Osteoblast (primary cell): ENCODE measurements around the gene DAB2IP. TPM values are rescaled to one million over a fixed set of nuclear protein-coding genes. Genes with fewer than 3 reads are reported as not detected.

Source experiments
- DNase-seq: peaks from one replicate; pipeline ENCODE4 v3.0.0; 2011; ENCODE audit warnings: low spot score, mixed read lengths; ENCODE audit not compliant: insufficient read length; ENCODE audit errors: missing footprints
- H2AFZ ChIP-seq: 2 replicates; pipeline ENCODE4 v1.6.0; 2011; ENCODE audit warnings: mild to moderate bottlenecking, low read length
- H3K27ac ChIP-seq: 2 replicates; pipeline ENCODE4 v1.5.1; 2011; ENCODE audit warnings: mild to moderate bottlenecking, low read depth, low read length, moderate library complexity
- H3K27me3 ChIP-seq: 2 replicates; pipeline ENCODE4 v1.6.0; 2012; ENCODE audit warnings: mild to moderate bottlenecking, control low read depth, inconsistent platforms, low read length, moderate library complexity; ENCODE audit not compliant: insufficient read depth
- H3K36me3 ChIP-seq: 2 replicates; pipeline ENCODE4 v1.5.1; 2011; ENCODE audit warnings: mild to moderate bottlenecking, low read length, control low read depth, moderate library complexity; ENCODE audit not compliant: insufficient read depth
- H3K4me1 ChIP-seq: 2 replicates; pipeline ENCODE4 v1.5.1; 2011; ENCODE audit warnings: mild to moderate bottlenecking, low read length, control low read depth, moderate library complexity; ENCODE audit not compliant: insufficient read depth
- H3K4me2 ChIP-seq: 2 replicates; pipeline ENCODE4 v1.6.0; 2011; ENCODE audit warnings: mild to moderate bottlenecking, low read length; ENCODE audit not compliant: insufficient read depth
- H3K4me3 ChIP-seq: fragments of 200-600 bp; sonication (generic); 3 replicates; pipeline ENCODE4 v1.5.1; 2012; ENCODE audit warnings: mild to moderate bottlenecking, low read length, inconsistent platforms; ENCODE audit not compliant: insufficient read depth
- H3K79me2 ChIP-seq: 2 replicates; pipeline ENCODE4 v1.6.0; 2012; ENCODE audit warnings: mild to moderate bottlenecking, low read length, control low read depth, inconsistent platforms; ENCODE audit not compliant: insufficient read depth
- H3K9me3 ChIP-seq: 2 replicates; pipeline ENCODE4 v1.5.1; 2011; ENCODE audit warnings: low read depth, low read length, control low read depth
- H4K20me1 ChIP-seq: 2 replicates; pipeline ENCODE4 v1.6.0; 2012; ENCODE audit warnings: mild to moderate bottlenecking, low read length, control low read depth; ENCODE audit not compliant: insufficient read depth
- total RNA-seq: library from RNA; depleted of rRNA; stranded (reverse); fragments of >200 nt; gene quantifications from 2 replicates; pipeline ENCODE4 v1.2.3, GENCODE V29; 2012
- TF ChIP-seq, protein P1 (sequence below): IDR thresholded peaks from 2 replicates; pipeline ENCODE4 v1.5.1; 2011; ENCODE audit warnings: mild to moderate bottlenecking, low read depth, low read length, moderate library complexity; ENCODE audit errors: extremely low read depth

DAB2IP gene
- total RNA-seq, 1 donor: 60.8 TPM

DNA sequence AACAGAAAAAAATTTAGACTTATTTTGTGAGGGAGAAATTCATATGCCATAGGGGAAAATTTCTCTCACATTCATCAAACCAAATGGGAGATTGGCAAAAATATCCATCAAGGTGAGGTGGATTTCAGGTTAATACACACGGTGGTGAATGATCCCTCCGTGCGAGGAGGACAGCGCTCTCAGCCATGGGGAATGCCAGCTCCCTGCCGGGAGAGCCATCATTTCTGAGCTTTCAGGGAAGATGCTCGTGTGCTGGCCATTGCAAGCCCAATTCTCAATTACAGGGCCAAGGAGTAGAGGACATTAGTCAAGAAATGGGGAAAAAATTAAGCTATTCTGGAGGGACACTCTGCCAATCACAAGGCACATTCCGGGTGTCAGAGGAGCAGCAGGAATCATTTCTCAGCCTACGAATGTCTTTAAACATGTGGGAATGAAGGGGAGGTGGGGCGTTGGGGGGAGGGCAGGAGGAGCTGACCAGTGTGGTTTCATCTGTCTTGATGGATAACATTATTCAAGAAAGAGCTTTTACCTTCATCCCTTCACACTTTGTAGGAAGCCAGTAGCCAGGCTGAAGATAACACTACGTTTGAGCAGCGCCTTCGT is 165.5 kb downstream of the DAB2IP start:
- H3K9me3 ChIP-seq: no peaks in the 10 kb centered on the region
- H3K27me3 ChIP-seq: no peaks in the 10 kb centered on the region
- H3K27ac ChIP-seq: no peak overlapping the region
- peaks cover 2% of the 10 kb centered on the region for H3K4me1 ChIP-seq
- TF ChIP-seq, protein P1, sequence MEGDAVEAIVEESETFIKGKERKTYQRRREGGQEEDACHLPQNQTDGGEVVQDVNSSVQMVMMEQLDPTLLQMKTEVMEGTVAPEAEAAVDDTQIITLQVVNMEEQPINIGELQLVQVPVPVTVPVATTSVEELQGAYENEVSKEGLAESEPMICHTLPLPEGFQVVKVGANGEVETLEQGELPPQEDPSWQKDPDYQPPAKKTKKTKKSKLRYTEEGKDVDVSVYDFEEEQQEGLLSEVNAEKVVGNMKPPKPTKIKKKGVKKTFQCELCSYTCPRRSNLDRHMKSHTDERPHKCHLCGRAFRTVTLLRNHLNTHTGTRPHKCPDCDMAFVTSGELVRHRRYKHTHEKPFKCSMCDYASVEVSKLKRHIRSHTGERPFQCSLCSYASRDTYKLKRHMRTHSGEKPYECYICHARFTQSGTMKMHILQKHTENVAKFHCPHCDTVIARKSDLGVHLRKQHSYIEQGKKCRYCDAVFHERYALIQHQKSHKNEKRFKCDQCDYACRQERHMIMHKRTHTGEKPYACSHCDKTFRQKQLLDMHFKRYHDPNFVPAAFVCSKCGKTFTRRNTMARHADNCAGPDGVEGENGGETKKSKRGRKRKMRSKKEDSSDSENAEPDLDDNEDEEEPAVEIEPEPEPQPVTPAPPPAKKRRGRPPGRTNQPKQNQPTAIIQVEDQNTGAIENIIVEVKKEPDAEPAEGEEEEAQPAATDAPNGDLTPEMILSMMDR: no peak
- no peak overlapping the region for H3K4me3 ChIP-seq
- no peaks in the 10 kb centered on the region for H3K36me3 ChIP-seq
- H3K79me2 ChIP-seq: no peaks in the 10 kb centered on the region
- no peak overlapping the region for H3K4me2 ChIP-seq
- no peak overlapping the region for H2AFZ ChIP-seq
- peak; percentile 58 for DNase-seq
- no peaks in the 10 kb centered on the region for H4K20me1 ChIP-seq

DNA sequence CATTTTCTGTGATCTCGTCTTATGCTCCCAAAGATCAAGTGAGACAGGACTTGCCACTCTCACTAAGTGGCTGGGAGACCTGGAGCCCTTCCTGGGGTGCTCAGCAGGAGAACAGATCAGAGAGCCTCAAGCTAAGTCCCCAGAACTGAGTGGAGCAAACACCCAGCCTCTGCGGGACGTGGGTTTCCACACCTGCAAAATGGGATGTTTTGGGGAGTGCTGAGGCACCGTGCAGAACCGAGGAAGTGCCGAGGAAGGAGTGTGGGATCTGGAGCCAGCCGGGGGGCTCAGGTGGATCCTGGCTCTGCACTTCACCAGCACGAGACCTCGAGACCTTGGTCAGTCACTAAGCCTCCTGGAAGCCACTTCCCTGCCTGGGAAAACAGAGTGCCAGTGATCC is 166.0 kb downstream of the DAB2IP start:
- Histone ChIP-seq H3K27me3 (no peaks in the 10 kb centered on the region), H3K4me1 (peaks cover 2% of the 10 kb centered on the region), H4K20me1 (no peaks in the 10 kb centered on the region), H3K36me3 (no peaks in the 10 kb centered on the region), H2AFZ (no peak overlapping the region), H3K4me2 (no peak overlapping the region), H3K4me3 (no peak overlapping the region), H3K9me3 (no peaks in the 10 kb centered on the region), H3K27ac (no peak overlapping the region), H3K79me2 (no peaks in the 10 kb centered on the region)
- TF ChIP-seq, protein P1: no peak
- DNase-seq: peak; percentile 69

DNA sequence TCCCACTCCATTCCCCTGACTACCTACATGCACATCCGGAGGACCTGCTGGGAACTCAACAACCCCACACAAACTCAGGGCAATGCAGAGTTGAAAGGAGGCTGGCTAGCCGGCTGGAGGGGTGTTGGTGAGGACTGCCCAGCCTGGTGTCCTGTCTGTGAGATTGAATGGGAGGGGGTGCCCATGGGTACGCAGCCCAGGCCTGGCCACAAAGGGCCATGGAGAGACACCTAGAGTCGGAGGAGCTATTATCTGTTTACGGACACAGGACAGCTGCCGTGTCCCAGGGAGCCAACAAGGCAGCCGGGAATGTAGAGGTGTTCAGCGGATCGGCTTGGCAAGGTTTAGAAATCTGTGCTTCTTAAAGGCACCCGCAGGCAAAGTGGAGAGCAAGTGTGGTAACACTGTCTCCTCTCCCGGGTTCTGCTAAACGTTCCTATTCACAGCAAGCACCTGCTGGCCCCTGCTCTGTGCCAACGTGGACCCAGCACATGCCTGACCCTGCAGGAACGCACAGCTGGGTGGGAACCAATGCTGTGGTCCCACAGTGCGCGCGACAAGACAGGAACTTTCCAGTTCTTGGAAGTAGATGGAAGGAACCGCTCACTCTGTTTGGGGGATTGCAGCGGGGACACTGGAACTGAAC is 166.7 kb downstream of the DAB2IP start:
- H3K79me2 ChIP-seq: no peaks in the 10 kb centered on the region
- H3K4me2 ChIP-seq: no peak overlapping the region
- DNase-seq: peak; percentile 50
- no peaks in the 10 kb centered on the region for H4K20me1 ChIP-seq
- no peaks in the 10 kb centered on the region for H3K36me3 ChIP-seq
- no peak overlapping the region for H3K27ac ChIP-seq
- no peak overlapping the region for H3K4me3 ChIP-seq
- H2AFZ ChIP-seq: no peak overlapping the region
- H3K9me3 ChIP-seq: no peaks in the 10 kb centered on the region
- peaks cover 2% of the 10 kb centered on the region for H3K4me1 ChIP-seq
- no peaks in the 10 kb centered on the region for H3K27me3 ChIP-seq
- TF ChIP-seq, protein P1: no peak

DNA sequence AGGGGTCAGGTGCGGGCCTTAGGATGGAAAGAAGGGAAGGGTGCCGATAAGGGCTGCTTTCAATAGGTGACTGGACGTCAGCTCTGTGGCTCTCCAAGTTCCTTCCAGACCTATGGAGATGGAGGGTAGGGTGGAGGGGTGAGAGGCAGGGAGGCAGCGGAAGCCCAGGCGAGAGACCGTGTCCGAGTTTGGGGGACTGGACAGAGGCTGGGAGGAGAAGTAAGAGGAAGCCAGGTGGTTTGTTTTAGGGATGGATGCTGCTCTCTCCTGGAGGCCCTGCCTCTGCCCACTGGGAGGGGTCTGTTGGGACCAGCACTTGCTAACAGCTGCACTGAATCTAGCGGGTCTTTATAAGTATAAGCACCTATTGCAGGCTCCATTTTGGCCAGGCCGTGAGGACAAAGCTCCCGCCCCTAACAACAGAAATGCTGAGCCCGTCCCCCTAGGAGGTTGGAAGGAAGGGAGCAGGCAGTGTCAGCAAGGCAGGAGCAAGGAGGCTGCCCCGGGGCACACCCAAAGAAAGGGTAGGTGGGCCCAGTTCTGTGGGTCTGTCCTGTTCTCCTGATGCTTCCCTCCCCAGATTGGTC is 167.5 kb downstream of the DAB2IP start:
- H3K79me2 ChIP-seq: no peaks in the 10 kb centered on the region
- H2AFZ ChIP-seq: no peak overlapping the region
- H4K20me1 ChIP-seq: no peaks in the 10 kb centered on the region
- H3K27ac ChIP-seq: no peak overlapping the region
- DNase-seq: peak; percentile 71
- TF ChIP-seq, protein P1: no peak
- H3K27me3 ChIP-seq: no peaks in the 10 kb centered on the region
- H3K9me3 ChIP-seq: no peaks in the 10 kb centered on the region
- H3K4me2 ChIP-seq: no peak overlapping the region
- H3K4me3 ChIP-seq: no peak overlapping the region
- peaks cover 2% of the 10 kb centered on the region for H3K4me1 ChIP-seq
- H3K36me3 ChIP-seq: no peaks in the 10 kb centered on the region
